ENCODE results near the gene FGF2.

The FGF2 gene

GRCh38 chr4:122873821-122874593 is 47.4 kb downstream of the FGF2 start:
- intact Hi-C loops (cut with DNase I) = no loop called here
- DNase-seq = peak in 2 of 42 donors; percentile 40 to 49

GRCh38 chr4:122875949-122876348 is 49.3 kb downstream of the FGF2 start:
- DNase-seq = no peak
- intact Hi-C loops (cut with DNase I) = no loop called here

GRCh38 chr4:122876456-122876855 is 49.8 kb downstream of the FGF2 start:
- DNase-seq = no peak
- intact Hi-C loops (cut with DNase I) = no loop called here

GRCh38 chr4:122879001-122879400 is 52.4 kb downstream of the FGF2 start:
- intact Hi-C loops (cut with DNase I) = no loop called here
- DNase-seq = no peak

- intact Hi-C loops (cut with DNase I) = no loop called here
- no peak for DNase-seq
Measured at GRCh38 chr4:122882857-122883735, 56.5 kb downstream of the FGF2 start.

GRCh38 chr4:122884499-122884898 is 57.9 kb downstream of the FGF2 start:
- no peak for DNase-seq
- intact Hi-C loops (cut with DNase I) = no loop called here

GRCh38 chr4:122889726-122890125 is 63.1 kb downstream of the FGF2 start:
- intact Hi-C loops (cut with DNase I) = no loop called here
- DNase-seq = no peak

GRCh38 chr4:122890147-122890795 is 63.6 kb downstream of the FGF2 start:
- DNase-seq = no peak
- intact Hi-C loops (cut with DNase I) = no loop called here

GRCh38 chr4:122894827-122895226 is 68.2 kb downstream of the FGF2 start:
- DNase-seq = no peak

GRCh38 chr4:122895336-122895995 is 68.8 kb downstream of the FGF2 start:
- DNase-seq = no peak
- intact Hi-C loops (cut with DNase I) = no loop called here

More at GRCh38 chr4:122894827-122895226, 68.2 kb downstream of the FGF2 start:
- intact Hi-C loops (cut with DNase I) = no loop called here

GRCh38 chr4:122896270-122896669 is 69.6 kb downstream of the FGF2 start:
- intact Hi-C loops (cut with DNase I) = no loop called here
- DNase-seq = no peak

GRCh38 chr4:122898370-122899150 is 71.9 kb downstream of the FGF2 start:
- DNase-seq = peak in 4 of 42 donors; percentile 7 to 49 (median 24)
- intact Hi-C loops (cut with DNase I) = no loop called here

GRCh38 chr4:122899682-122900081 is 73.1 kb downstream of the FGF2 start:
- intact Hi-C loops (cut with DNase I) = no loop called here
- no peak for DNase-seq

- intact Hi-C loops (cut with DNase I) = no loop called here
- no peak for DNase-seq
Measured at GRCh38 chr4:122900314-122900713, 73.7 kb downstream of the FGF2 start.

- no peak for DNase-seq
- intact Hi-C loops (cut with DNase I) = no loop called here
Measured at GRCh38 chr4:122901247-122902010, 74.8 kb downstream of the FGF2 start.

- intact Hi-C loops (cut with DNase I) = no loop called here
- DNase-seq = no peak
Measured at GRCh38 chr4:122903766-122904288, 77.2 kb downstream of the FGF2 start.

- no peak for DNase-seq
- intact Hi-C loops (cut with DNase I) = no loop called here
Measured at GRCh38 chr4:122906859-122907305, 80.3 kb downstream of the FGF2 start.
